Measurements from ENCODE around the gene ARG1.

DNA sequence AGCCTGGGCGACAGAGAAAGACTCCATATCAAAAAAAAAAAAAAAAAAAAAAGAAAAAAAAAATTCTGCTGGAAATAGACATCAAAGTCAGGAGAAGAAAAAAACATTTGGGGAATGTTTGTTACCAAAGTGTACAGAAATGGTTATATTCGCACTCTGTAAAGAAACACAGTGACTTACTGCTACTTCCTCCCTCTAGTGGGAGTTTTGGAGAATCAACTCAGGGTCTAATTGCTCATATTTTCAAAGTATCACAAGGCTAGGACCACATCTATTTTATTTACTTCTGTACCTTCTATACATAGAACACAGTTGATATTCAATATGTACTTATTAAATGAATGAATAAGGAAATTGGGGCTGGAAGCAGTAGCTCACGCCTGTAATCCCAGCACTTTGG lies 24.4 kb downstream of the ARG1 start:
- TF ChIP-seq, protein P1, sequence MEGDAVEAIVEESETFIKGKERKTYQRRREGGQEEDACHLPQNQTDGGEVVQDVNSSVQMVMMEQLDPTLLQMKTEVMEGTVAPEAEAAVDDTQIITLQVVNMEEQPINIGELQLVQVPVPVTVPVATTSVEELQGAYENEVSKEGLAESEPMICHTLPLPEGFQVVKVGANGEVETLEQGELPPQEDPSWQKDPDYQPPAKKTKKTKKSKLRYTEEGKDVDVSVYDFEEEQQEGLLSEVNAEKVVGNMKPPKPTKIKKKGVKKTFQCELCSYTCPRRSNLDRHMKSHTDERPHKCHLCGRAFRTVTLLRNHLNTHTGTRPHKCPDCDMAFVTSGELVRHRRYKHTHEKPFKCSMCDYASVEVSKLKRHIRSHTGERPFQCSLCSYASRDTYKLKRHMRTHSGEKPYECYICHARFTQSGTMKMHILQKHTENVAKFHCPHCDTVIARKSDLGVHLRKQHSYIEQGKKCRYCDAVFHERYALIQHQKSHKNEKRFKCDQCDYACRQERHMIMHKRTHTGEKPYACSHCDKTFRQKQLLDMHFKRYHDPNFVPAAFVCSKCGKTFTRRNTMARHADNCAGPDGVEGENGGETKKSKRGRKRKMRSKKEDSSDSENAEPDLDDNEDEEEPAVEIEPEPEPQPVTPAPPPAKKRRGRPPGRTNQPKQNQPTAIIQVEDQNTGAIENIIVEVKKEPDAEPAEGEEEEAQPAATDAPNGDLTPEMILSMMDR (IDR thresholded peaks at IDR 0.05; ENCODE audit: low read depth, low read length, poor library complexity, severe bottlenecking): no peak
- TF ChIP-seq EZH2phosphoT487 (IDR thresholded peaks at IDR 0.05; ENCODE audit: borderline replicate concordance, low read length): no peak
